ENCODE measurements around the gene SPG21. TPM values are rescaled to one million over a fixed set of nuclear protein-coding genes. Genes with fewer than 3 reads are reported as not detected.

SPG21 gene
- total and polyA plus RNA-seq, 2 of the 13 experiments (the other 11 are each of a cell fraction or from before 2014, with no cell fraction given), result 36.7 to 42.4 TPM

- TF ChIP-seq TOE1 (CRISPR knock-in tag; IDR thresholded peaks at IDR 0.05), result no peak
- TF ChIP-seq ZNF224 (CRISPR knock-in tag; IDR thresholded peaks at IDR 0.05), result no peak
- TF ChIP-seq ZNF281 (CRISPR knock-in tag; IDR thresholded peaks at IDR 0.05; ENCODE audit: borderline replicate concordance), result no peak
- no peak for TF ChIP-seq ZNF562 (CRISPR knock-in tag; IDR thresholded peaks at IDR 0.05; ENCODE audit: borderline replicate concordance)
- no peak for TF ChIP-seq ZNF432 (CRISPR knock-in tag; IDR thresholded peaks at IDR 0.05; ENCODE audit: borderline replicate concordance)
- TF ChIP-seq THYN1 (CRISPR knock-in tag; IDR thresholded peaks at IDR 0.05; ENCODE audit: borderline replicate concordance, low read depth), result no peak
- TF ChIP-seq NONO (IDR thresholded peaks at IDR 0.05), result no peak
- TF ChIP-seq NONO (CRISPR knock-in tag; conservative IDR thresholded peaks at IDR 0.05), result peak; percentile 54; the same call in 1 of the 2 replicates
- no peak for TF ChIP-seq STAT6 (CRISPR knock-in tag; IDR thresholded peaks at IDR 0.05; ENCODE audit: borderline replicate concordance)
- 0 out of 2 replicates have a peak, but pooled peaks have one; percentile 34 for TF ChIP-seq ZNF564 (CRISPR knock-in tag; IDR thresholded peaks at IDR 0.05)
- no peak for TF ChIP-seq E2F1 (CRISPR knock-in tag; IDR thresholded peaks at IDR 0.05)
- no peak for TF ChIP-seq CBX1 (IDR thresholded peaks at IDR 0.05; ENCODE audit: low read depth)
- TF ChIP-seq PRDM4 (CRISPR knock-in tag; IDR thresholded peaks at IDR 0.05; ENCODE audit: borderline replicate concordance), result no peak
- TF ChIP-seq ZNF414 (CRISPR knock-in tag; IDR thresholded peaks at IDR 0.05), result 0 out of 2 replicates have a peak, but pooled peaks have one; percentile 7
- TF ChIP-seq ZNF724P (CRISPR knock-in tag; IDR thresholded peaks at IDR 0.05; ENCODE audit: borderline replicate concordance), result no peak
- no peak for TF ChIP-seq RELA (CRISPR knock-in tag; IDR thresholded peaks at IDR 0.05)
- no peak for TF ChIP-seq ZNF496 (CRISPR knock-in tag; IDR thresholded peaks at IDR 0.05; ENCODE audit: insufficient replicate concordance)
- no peak for TF ChIP-seq NR3C1 (CRISPR knock-in tag; IDR thresholded peaks at IDR 0.05)
- no peak for TF ChIP-seq ZNF841 (CRISPR knock-in tag; IDR thresholded peaks at IDR 0.05; ENCODE audit: borderline replicate concordance)
Measured at GRCh38 chr15:65032801-65033537, 43.3 kb upstream of the SPG21 start (continued).
